ENCODE measurements around the gene CNGB1. TPM values are rescaled to one million over a fixed set of nuclear protein-coding genes. Genes with fewer than 3 reads are reported as not detected.

The CNGB1 gene
- total RNA-seq, 1 experiment from 2014 or later, result not detected

- no peak for TF ChIP-seq CTCF (IDR thresholded peaks at IDR 0.05; ENCODE audit: insufficient read depth in 1 of 2, low read depth in 1 of 2, low read length in 1 of 2, severe bottlenecking in 1 of 2, unreplicated experiment in 1 of 2)
- H3K4me1 ChIP-seq, result no peaks in the 10 kb centered on the region
- H3K27me3 ChIP-seq (replicated peaks; ENCODE audit: control insufficient read depth, insufficient read depth, low read length), result no peaks in the 10 kb centered on the region; the same call in 1 of the 2 replicates
- no peak overlapping the region for H3K4me3 Mint-ChIP-seq (ENCODE audit: unreplicated experiment)
- no peak overlapping the region for H3K27ac Mint-ChIP-seq (ENCODE audit: unreplicated experiment)
- no peak for DNase-seq
- no peaks in the 10 kb centered on the region for H3K36me3 ChIP-seq (ENCODE audit: control insufficient read depth, insufficient read depth, low read length)
- H3K4me1 Mint-ChIP-seq (ENCODE audit: low read depth, unreplicated experiment), result no peaks in the 10 kb centered on the region
- no peaks in the 10 kb centered on the region for H3K36me3 Mint-ChIP-seq (ENCODE audit: insufficient read depth, unreplicated experiment)
- intact Hi-C loops (cut with micrococcal nuclease; ENCODE audit: unreplicated experiment), result no loop called here
- no peaks in the 10 kb centered on the region for H3K9me3 ChIP-seq
- H3K9me3 Mint-ChIP-seq (ENCODE audit: unreplicated experiment), result no peaks in the 10 kb centered on the region
- peaks cover 3% of the 10 kb centered on the region for H3K27me3 Mint-ChIP-seq (ENCODE audit: insufficient read depth, unreplicated experiment)
- no peak overlapping the region for H3K4me3 ChIP-seq (ENCODE audit: low read depth, low read length)
- ChIA-PET CTCF (no interaction called here), POLR2A (no interaction called here)
- no TSS peak for BruUV-seq (replicated peaks)
Observed at GRCh38 chr16:57938936-57939871, 31.7 kb downstream of the CNGB1 start.

- H3K27me3 ChIP-seq (replicated peaks; ENCODE audit: control insufficient read depth, insufficient read depth, low read length), result no peaks in the 10 kb centered on the region; the same call in 1 of the 2 replicates
- intact Hi-C loops (cut with micrococcal nuclease; ENCODE audit: unreplicated experiment), result no loop called here
- Mint-ChIP-seq H3K27ac (ENCODE audit: unreplicated experiment) (no peak overlapping the region), H3K9me3 (ENCODE audit: unreplicated experiment) (no peaks in the 10 kb centered on the region), H3K4me1 (ENCODE audit: low read depth, unreplicated experiment) (no peaks in the 10 kb centered on the region), H3K36me3 (ENCODE audit: insufficient read depth, unreplicated experiment) (no peaks in the 10 kb centered on the region), H3K27me3 (ENCODE audit: insufficient read depth, unreplicated experiment) (peaks cover 3% of the 10 kb centered on the region), H3K4me3 (ENCODE audit: unreplicated experiment) (no peak overlapping the region)
- TF ChIP-seq CTCF (IDR thresholded peaks at IDR 0.05; ENCODE audit: insufficient read depth in 1 of 2, low read depth in 1 of 2, low read length in 1 of 2, severe bottlenecking in 1 of 2, unreplicated experiment in 1 of 2), result no peak
- H3K4me1 ChIP-seq, result no peaks in the 10 kb centered on the region
- ChIA-PET POLR2A (no interaction called here), CTCF (no interaction called here)
- H3K9me3 ChIP-seq, result no peaks in the 10 kb centered on the region
- H3K4me3 ChIP-seq (ENCODE audit: low read depth, low read length), result no peak overlapping the region
- no peak for DNase-seq
- H3K36me3 ChIP-seq (ENCODE audit: control insufficient read depth, insufficient read depth, low read length), result no peaks in the 10 kb centered on the region
- BruUV-seq (replicated peaks), result no TSS peak
Observed at GRCh38 chr16:57938484-57938883, 32.4 kb downstream of the CNGB1 start.

GRCh38 chr16:57937861-57938260 lies 33.1 kb downstream of the CNGB1 start:
- no peak overlapping the region for H3K4me3 ChIP-seq (ENCODE audit: low read depth, low read length)
- H3K4me3 Mint-ChIP-seq (ENCODE audit: unreplicated experiment), result no peak overlapping the region
- no peaks in the 10 kb centered on the region for H3K9me3 Mint-ChIP-seq (ENCODE audit: unreplicated experiment)
- no peak for DNase-seq
- no peak for TF ChIP-seq CTCF (IDR thresholded peaks at IDR 0.05; ENCODE audit: insufficient read depth in 1 of 2, low read depth in 1 of 2, low read length in 1 of 2, severe bottlenecking in 1 of 2, unreplicated experiment in 1 of 2)
- no peaks in the 10 kb centered on the region for H3K4me1 Mint-ChIP-seq (ENCODE audit: low read depth, unreplicated experiment)
- H3K9me3 ChIP-seq, result no peaks in the 10 kb centered on the region
- no peaks in the 10 kb centered on the region for H3K36me3 Mint-ChIP-seq (ENCODE audit: insufficient read depth, unreplicated experiment)
- intact Hi-C loops (cut with micrococcal nuclease; ENCODE audit: unreplicated experiment), result no loop called here
- no peaks in the 10 kb centered on the region; the same call in 1 of the 2 replicates for H3K27me3 ChIP-seq (replicated peaks; ENCODE audit: control insufficient read depth, insufficient read depth, low read length)
- ChIA-PET CTCF (no interaction called here), POLR2A (no interaction called here)
- peaks cover 3% of the 10 kb centered on the region for H3K27me3 Mint-ChIP-seq (ENCODE audit: insufficient read depth, unreplicated experiment)
- H3K27ac Mint-ChIP-seq (ENCODE audit: unreplicated experiment), result no peak overlapping the region
- no peaks in the 10 kb centered on the region for H3K4me1 ChIP-seq
- BruUV-seq (replicated peaks), result no TSS peak
- no peaks in the 10 kb centered on the region for H3K36me3 ChIP-seq (ENCODE audit: control insufficient read depth, insufficient read depth, low read length)

Data from Caco-2 (cell line).